Hepatocyte (in vitro differentiated cells): ENCODE measurements around the gene ARSG. TPM values are rescaled to one million over a fixed set of nuclear protein-coding genes. Genes with fewer than 3 reads are reported as not detected.
A peak's percentile ranks its signal among the peaks of the same experiment; 100 is the strongest.

Experiments
- DNase-seq: peaks from one replicate; pipeline ENCODE4 v3.0.0-alpha.2; 2016; ENCODE audit warnings: low spot score
- H2AFZ ChIP-seq: fragments of 200-600 bp; sonication (generic); 2 replicates; pipeline ENCODE4 v1.6.0; 2016; ENCODE audit warnings: antibody characterized with exemption, mild to moderate bottlenecking
- H3K27ac ChIP-seq: fragments of 200-600 bp; sonication (generic); 2 replicates; pipeline ENCODE4 v1.5.1; 2016; ENCODE audit warnings: mild to moderate bottlenecking
- H3K27me3 ChIP-seq: fragments of 200-600 bp; sonication (generic); 2 replicates; pipeline ENCODE4 v1.6.1; 2016
- H3K36me3 ChIP-seq: fragments of 200-600 bp; sonication (generic); replicated peaks from 2 replicates; pipeline ENCODE4 v1.5.1; 2016; ENCODE audit warnings: low read depth; ENCODE audit not compliant: insufficient read depth
- H3K4me1 ChIP-seq: fragments of 200-600 bp; sonication (generic); 2 replicates; pipeline ENCODE4 v1.5.1; 2016; ENCODE audit warnings: mild to moderate bottlenecking, moderate library complexity; ENCODE audit not compliant: insufficient read depth
- H3K4me2 ChIP-seq: fragments of 200-600 bp; sonication (generic); 2 replicates; pipeline ENCODE4 v1.6.0; 2016
- H3K4me3 ChIP-seq: fragments of 200-600 bp; sonication (generic); 2 replicates; pipeline ENCODE4 v1.5.1; 2016; ENCODE audit warnings: mild to moderate bottlenecking
- H3K79me2 ChIP-seq: fragments of 200-600 bp; sonication (generic); 2 replicates; pipeline ENCODE4 v1.6.0; 2017; ENCODE audit warnings: mild to moderate bottlenecking
- H3K9me2 ChIP-seq: fragments of 200-600 bp; sonication (generic); replicated peaks from 2 replicates; pipeline ENCODE4 v1.6.0; 2017; ENCODE audit warnings: mild to moderate bottlenecking; ENCODE audit not compliant: insufficient read depth
- H3K9me3 ChIP-seq: fragments of 200-600 bp; sonication (generic); 2 replicates; pipeline ENCODE4 v1.5.1; 2016; ENCODE audit warnings: low read depth, mild to moderate bottlenecking
- H4K20me1 ChIP-seq: fragments of 200-600 bp; sonication (generic); 2 replicates; pipeline ENCODE4 v1.6.0; 2016; ENCODE audit warnings: mild to moderate bottlenecking; ENCODE audit not compliant: insufficient read depth, poor library complexity, severe bottlenecking
- EZH2 ChIP-seq: fragments of 200-600 bp; sonication (generic); IDR thresholded peaks from 2 replicates; pipeline ENCODE4 v1.6.1; 2016; ENCODE audit warnings: antibody characterized with exemption, mild to moderate bottlenecking, borderline replicate concordance
- EZH2phosphoT487 ChIP-seq: fragments of 200-600 bp; sonication (generic); IDR thresholded peaks from one replicate; pipeline ENCODE4 v1.6.1; 2018; ENCODE audit warnings: antibody characterized with exemption, mild to moderate bottlenecking, low read depth, moderate library complexity; ENCODE audit not compliant: unreplicated experiment, severe bottlenecking
- WGBS: methylation state at CpG from one replicate; pipeline ENCODE4 v1.1.6; 2016; ENCODE audit warnings: low lambda C conversion rate; ENCODE audit errors: missing lambda C conversion rate; 5-methylcytosine and 5-hydroxymethylcytosine counted together
- polyA plus RNA-seq: library from polyadenylated mRNA; unstranded; fragments of >200 nt; fragmentation: Nextera tagmentation; extraction: Ambion mirVana; gene quantifications from 2 replicates; pipeline ENCODE4 v1.2.1, GENCODE V29; 2016
- total RNA-seq: library from RNA; depleted of rRNA; stranded (reverse); fragments of >200 nt; gene quantifications from 2 replicates; pipeline ENCODE4 v1.2.3, GENCODE V29; 2014
- TF ChIP-seq, protein P1 (sequence below): fragments of 200-600 bp; sonication (generic); IDR thresholded peaks from 2 replicates; pipeline ENCODE4 v1.5.1; 2016; ENCODE audit warnings: antibody characterized with exemption, mild to moderate bottlenecking; ENCODE audit not compliant: poor library complexity

ARSG gene
- total and polyA plus RNA-seq, 2 experiments from 2014 or later: 1.3 to 1.4 TPM

- H2AFZ ChIP-seq: no peak overlapping the region
- H3K4me3 ChIP-seq: no peak overlapping the region
- H3K27me3 ChIP-seq: no peaks in the 10 kb centered on the region
- H3K79me2 ChIP-seq: no peaks in the 10 kb centered on the region
- WGBS: 89% methylated on average over 11 of the region's 11 CpGs
- no peaks in the 10 kb centered on the region for H3K36me3 ChIP-seq
- peaks cover 26% of the 10 kb centered on the region for H3K4me1 ChIP-seq
- H3K9me3 ChIP-seq: no peaks in the 10 kb centered on the region
- TF ChIP-seq EZH2phosphoT487: no peak
- TF ChIP-seq EZH2: no peak
- TF ChIP-seq, protein P1, sequence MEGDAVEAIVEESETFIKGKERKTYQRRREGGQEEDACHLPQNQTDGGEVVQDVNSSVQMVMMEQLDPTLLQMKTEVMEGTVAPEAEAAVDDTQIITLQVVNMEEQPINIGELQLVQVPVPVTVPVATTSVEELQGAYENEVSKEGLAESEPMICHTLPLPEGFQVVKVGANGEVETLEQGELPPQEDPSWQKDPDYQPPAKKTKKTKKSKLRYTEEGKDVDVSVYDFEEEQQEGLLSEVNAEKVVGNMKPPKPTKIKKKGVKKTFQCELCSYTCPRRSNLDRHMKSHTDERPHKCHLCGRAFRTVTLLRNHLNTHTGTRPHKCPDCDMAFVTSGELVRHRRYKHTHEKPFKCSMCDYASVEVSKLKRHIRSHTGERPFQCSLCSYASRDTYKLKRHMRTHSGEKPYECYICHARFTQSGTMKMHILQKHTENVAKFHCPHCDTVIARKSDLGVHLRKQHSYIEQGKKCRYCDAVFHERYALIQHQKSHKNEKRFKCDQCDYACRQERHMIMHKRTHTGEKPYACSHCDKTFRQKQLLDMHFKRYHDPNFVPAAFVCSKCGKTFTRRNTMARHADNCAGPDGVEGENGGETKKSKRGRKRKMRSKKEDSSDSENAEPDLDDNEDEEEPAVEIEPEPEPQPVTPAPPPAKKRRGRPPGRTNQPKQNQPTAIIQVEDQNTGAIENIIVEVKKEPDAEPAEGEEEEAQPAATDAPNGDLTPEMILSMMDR: no peak
- H3K27ac ChIP-seq: peak overlapping the region; percentile 37
- H4K20me1 ChIP-seq: no peaks in the 10 kb centered on the region
- DNase-seq: no peak
- no peaks in the 10 kb centered on the region for H3K9me2 ChIP-seq
- no peak overlapping the region for H3K4me2 ChIP-seq
Observed at GRCh38 chr17:68379692-68380677, 88.7 kb downstream of the ARSG start.

DNA sequence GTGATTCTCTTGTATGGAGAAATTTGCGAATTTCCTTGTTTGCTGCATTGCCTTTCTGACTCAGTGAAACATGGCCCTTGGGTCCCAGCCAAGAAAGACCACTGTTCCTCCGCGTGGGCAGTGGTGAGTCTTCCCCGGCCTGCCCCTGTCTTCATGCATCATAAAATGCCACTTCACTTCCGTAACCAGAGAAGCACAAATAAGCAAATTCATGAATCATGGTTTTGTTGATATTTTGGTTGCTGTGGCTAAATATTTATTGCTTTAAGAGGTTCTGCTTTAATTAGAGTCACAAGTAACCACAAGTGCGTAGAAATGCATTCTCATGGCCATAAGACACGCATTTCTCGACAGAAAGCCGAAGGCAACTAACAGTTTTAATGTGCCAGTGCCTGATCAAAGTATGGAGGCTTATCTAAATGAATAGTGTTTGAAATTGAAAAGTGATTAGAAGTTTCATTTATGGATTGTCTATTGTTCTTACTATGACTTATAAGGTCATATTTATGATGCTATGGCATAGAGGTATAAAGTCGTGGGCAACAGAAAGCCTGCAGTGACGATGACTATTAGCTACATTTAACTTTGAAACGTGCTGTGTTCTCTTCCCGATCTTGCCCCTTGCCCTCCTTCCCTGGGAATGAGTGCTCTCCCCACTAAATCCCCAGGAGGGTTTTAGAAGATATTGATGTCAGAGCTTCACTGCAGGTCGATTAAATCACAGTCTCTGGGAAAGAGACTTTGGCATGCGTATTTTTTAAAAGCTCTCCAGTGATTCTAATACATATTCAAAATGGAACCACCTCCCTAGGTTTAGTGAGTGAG lies 90.0 kb downstream of the ARSG start:
- WGBS: 82% methylated on average over 15 of the region's 15 CpGs
- Histone ChIP-seq H3K27me3 (no peaks in the 10 kb centered on the region), H3K4me1 (peaks cover 26% of the 10 kb centered on the region), H3K36me3 (no peaks in the 10 kb centered on the region), H3K9me2 (no peaks in the 10 kb centered on the region), H3K27ac (peak overlapping the region; percentile 21), H3K9me3 (no peaks in the 10 kb centered on the region), H3K4me2 (no peak overlapping the region), H2AFZ (no peak overlapping the region), H3K79me2 (no peaks in the 10 kb centered on the region), H4K20me1 (no peaks in the 10 kb centered on the region), H3K4me3 (no peak overlapping the region)
- TF ChIP-seq EZH2phosphoT487 (no peak), EZH2 (no peak)
- TF ChIP-seq, protein P1: no peak
- peak; percentile 48 for DNase-seq

DNA sequence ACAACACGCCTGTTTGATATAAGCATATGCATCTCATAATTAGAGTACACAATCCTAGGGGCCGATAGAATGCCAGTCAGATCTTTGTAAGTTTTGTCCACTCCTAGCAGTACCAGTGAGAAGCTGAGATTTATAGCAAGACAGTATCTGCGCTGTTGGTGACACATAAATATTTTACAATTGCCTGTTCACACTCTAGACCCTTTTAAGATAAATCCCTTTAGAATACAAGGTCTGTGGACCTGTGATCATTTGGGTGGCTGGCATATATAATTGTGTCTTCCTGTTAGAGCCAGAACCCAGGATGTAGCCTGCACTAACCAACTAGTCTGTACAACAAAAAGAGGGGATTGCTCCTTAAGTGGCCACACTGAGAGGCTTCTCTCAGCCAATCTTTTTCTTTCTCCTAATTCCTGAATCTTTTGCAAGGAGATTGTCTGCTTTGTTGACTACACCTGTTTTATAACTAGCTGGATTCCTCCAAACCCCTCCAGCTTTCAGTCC lies 91.3 kb downstream of the ARSG start:
- Histone ChIP-seq H3K4me1 (peaks cover 26% of the 10 kb centered on the region), H3K27ac (peak overlapping the region; percentile 62), H4K20me1 (no peaks in the 10 kb centered on the region), H2AFZ (no peak overlapping the region), H3K4me3 (no peak overlapping the region), H3K4me2 (no peak overlapping the region), H3K9me3 (no peaks in the 10 kb centered on the region), H3K27me3 (no peaks in the 10 kb centered on the region), H3K79me2 (no peaks in the 10 kb centered on the region), H3K36me3 (no peaks in the 10 kb centered on the region), H3K9me2 (no peaks in the 10 kb centered on the region)
- WGBS: 81% methylated on average over 3 of the region's 3 CpGs
- TF ChIP-seq EZH2 (no peak), EZH2phosphoT487 (no peak)
- TF ChIP-seq, protein P1: no peak
- no peak for DNase-seq
